SU-DHL-6 (cell line): Measurements from ENCODE around the gene NELL1.

Experiments used
- H2AFZ ChIP-seq: fragments of 200-600 bp; sonication (generic); 2 replicates; pipeline ENCODE4 v1.6.1; 2014; ENCODE audit warnings: low read depth, mild to moderate bottlenecking, moderate library complexity, mixed read lengths, antibody characterized with exemption, low read length; ENCODE audit not compliant: severe bottlenecking
- H3F3A ChIP-seq: fragments of 200-600 bp; shearing (Covaris generic); 2 replicates; pipeline ENCODE4 v1.6.0; 2016; ENCODE audit warnings: antibody characterized with exemption, mild to moderate bottlenecking; ENCODE audit not compliant: insufficient read depth
- H3K27ac ChIP-seq: fragments of 200-600 bp; sonication (generic); 2 replicates; pipeline ENCODE4 v1.5.1; 2016; ENCODE audit warnings: low read depth, mild to moderate bottlenecking, low read length, moderate library complexity, mixed read lengths
- H3K27me3 ChIP-seq: fragments of 200-600 bp; sonication (generic), shearing (Covaris generic); 2 replicates; pipeline ENCODE4 v1.6.0; 2014; ENCODE audit warnings: mild to moderate bottlenecking, low read length
- H3K36me3 ChIP-seq: fragments of 200-600 bp; sonication (generic); 2 replicates; pipeline ENCODE4 v1.6.1; 2014; ENCODE audit warnings: mild to moderate bottlenecking, low read length, mixed read lengths
- H3K4me2 ChIP-seq: fragments of 300-600, 200-600 bp; shearing (Covaris generic), sonication (generic); 2 replicates; pipeline ENCODE4 v1.6.0; 2014; ENCODE audit warnings: low read length, low read depth, mild to moderate bottlenecking; ENCODE audit not compliant: poor library complexity, severe bottlenecking
- H3K4me3 ChIP-seq: fragments of 200-600 bp; sonication (generic); 2 replicates; pipeline ENCODE4 v1.5.1; 2014; ENCODE audit warnings: antibody characterized with exemption, low read length, mild to moderate bottlenecking, mixed read lengths; ENCODE audit not compliant: insufficient read depth, poor library complexity, severe bottlenecking
- H3K79me2 ChIP-seq: fragments of 200-600 bp; sonication (generic); 2 replicates; pipeline ENCODE4 v1.6.1; 2014; ENCODE audit warnings: mild to moderate bottlenecking, low read length, moderate library complexity; ENCODE audit not compliant: insufficient read depth
- H3K9ac ChIP-seq: fragments of 200-600 bp; sonication (generic); 2 replicates; pipeline ENCODE4 v1.7.0; 2014; ENCODE audit warnings: mild to moderate bottlenecking, low read length
- H3K9me2 ChIP-seq: fragments of 200-600 bp; sonication (generic); replicated peaks from 2 replicates; pipeline ENCODE4 v1.6.1; 2014; ENCODE audit warnings: low read length; ENCODE audit not compliant: insufficient read depth
- H3K9me3 ChIP-seq: fragments of 200-600 bp; sonication (generic); 2 replicates; pipeline ENCODE4 v1.6.1; 2014; ENCODE audit warnings: low read length, mixed read lengths; ENCODE audit not compliant: insufficient read depth
- H4K20me1 ChIP-seq: fragments of 200-600 bp; sonication (generic); 2 replicates; pipeline ENCODE4 v1.6.1; 2014; ENCODE audit warnings: low read depth, mild to moderate bottlenecking, antibody characterized with exemption, low read length, moderate library complexity, mixed read lengths
- CTCF ChIP-seq: fragments of 200-600 bp; sonication (generic); IDR thresholded peaks from one replicate; pipeline ENCODE4 v1.5.1; 2017; ENCODE audit warnings: antibody characterized with exemption, mild to moderate bottlenecking, low read length, moderate library complexity; ENCODE audit not compliant: insufficient read depth, poor library complexity, severe bottlenecking
- EZH2phosphoT487 ChIP-seq: fragments of 200-600 bp; sonication (generic), shearing (Covaris generic); conservative IDR thresholded peaks from 2 replicates; pipeline ENCODE4 v1.6.1; 2018; ENCODE audit warnings: mild to moderate bottlenecking, antibody characterized with exemption, low read length, moderate library complexity, mixed read lengths

Gene NELL1

GRCh38 chr11:21295508-21295907 lies 626.1 kb downstream of the NELL1 start:
- no peaks in the 10 kb centered on the region; the same call in 1 of the 2 replicates for H3K9me3 ChIP-seq
- H3K4me3 ChIP-seq = no peak overlapping the region
- no peaks in the 10 kb centered on the region for H3K9me2 ChIP-seq
- H3K36me3 ChIP-seq = no peaks in the 10 kb centered on the region
- H3K27ac ChIP-seq = no peak overlapping the region
- no peak overlapping the region for H3K9ac ChIP-seq
- H3K4me2 ChIP-seq = no peak overlapping the region
- no peaks in the 10 kb centered on the region for H3K79me2 ChIP-seq
- H4K20me1 ChIP-seq = no peaks in the 10 kb centered on the region
- TF ChIP-seq EZH2phosphoT487 (no peak), CTCF (no peak)
- H2AFZ ChIP-seq = no peak overlapping the region
- H3F3A ChIP-seq = no peaks in the 10 kb centered on the region
- no peaks in the 10 kb centered on the region for H3K27me3 ChIP-seq

- Histone ChIP-seq H3K9me3 (peaks cover 3% of the 10 kb centered on the region; the same call in 1 of the 2 replicates), H3K9ac (no peak overlapping the region), H4K20me1 (no peaks in the 10 kb centered on the region), H3K36me3 (no peaks in the 10 kb centered on the region), H3K4me2 (no peak overlapping the region), H3K27me3 (no peaks in the 10 kb centered on the region), H3K79me2 (no peaks in the 10 kb centered on the region), H3K27ac (no peak overlapping the region), H3K4me3 (no peak overlapping the region), H2AFZ (no peak overlapping the region), H3K9me2 (no peaks in the 10 kb centered on the region), H3F3A (no peaks in the 10 kb centered on the region)
- TF ChIP-seq EZH2phosphoT487 (no peak), CTCF (no peak)
These were observed 632.6 kb downstream of the NELL1 start for GRCh38 chr11:21301981-21302380.

- H3K9me3 ChIP-seq = peaks cover 3% of the 10 kb centered on the region; the same call in 1 of the 2 replicates
- H4K20me1 ChIP-seq = no peaks in the 10 kb centered on the region
- no peak overlapping the region for H2AFZ ChIP-seq
- H3K4me2 ChIP-seq = no peak overlapping the region
- no peaks in the 10 kb centered on the region for H3K79me2 ChIP-seq
- no peaks in the 10 kb centered on the region for H3K9me2 ChIP-seq
- TF ChIP-seq EZH2phosphoT487 (no peak), CTCF (no peak)
- H3K36me3 ChIP-seq = no peaks in the 10 kb centered on the region
- H3F3A ChIP-seq = no peaks in the 10 kb centered on the region
- no peaks in the 10 kb centered on the region for H3K27me3 ChIP-seq
- no peak overlapping the region for H3K4me3 ChIP-seq
- H3K9ac ChIP-seq = no peak overlapping the region
- H3K27ac ChIP-seq = no peak overlapping the region
These were observed 637.5 kb downstream of the NELL1 start for GRCh38 chr11:21306739-21307358.
